GM12874 (cell line): ENCODE data around the gene CFAP210.

Experiments used
- TF ChIP-seq, protein P1 (sequence below): IDR thresholded peaks from 2 replicates; pipeline ENCODE4 v1.5.1; 2011; ENCODE audit warnings: low read depth, mild to moderate bottlenecking, control low read depth, low read length, moderate library complexity; ENCODE audit not compliant: insufficient read depth

CFAP210 gene, protein sequence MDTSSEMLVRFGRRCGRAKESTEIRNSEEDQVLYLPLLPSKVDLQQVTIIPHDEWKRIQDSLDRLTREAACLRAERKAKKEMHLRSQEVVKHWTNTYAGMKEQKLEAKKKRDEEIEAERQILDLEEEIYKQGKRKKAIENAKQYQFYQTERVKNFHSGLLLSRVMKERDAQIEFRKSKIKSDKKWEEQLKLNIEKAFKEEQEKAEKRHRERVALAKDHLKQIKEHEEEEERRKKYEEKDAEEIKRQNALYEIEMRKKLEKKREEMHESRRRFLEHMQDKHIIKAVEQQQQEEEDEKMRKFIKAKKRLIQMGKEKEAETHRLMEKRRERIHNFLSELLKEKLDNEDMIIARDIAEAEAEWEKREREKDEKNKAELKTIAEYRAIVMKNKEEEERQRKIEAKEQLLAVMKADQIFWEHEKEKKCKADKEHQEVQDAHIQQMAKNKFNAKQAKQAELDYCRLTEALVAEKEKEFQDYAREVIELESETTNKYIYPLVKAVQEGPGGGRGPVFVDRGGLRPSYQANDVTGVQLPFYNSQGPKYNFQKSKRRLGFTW

DNA sequence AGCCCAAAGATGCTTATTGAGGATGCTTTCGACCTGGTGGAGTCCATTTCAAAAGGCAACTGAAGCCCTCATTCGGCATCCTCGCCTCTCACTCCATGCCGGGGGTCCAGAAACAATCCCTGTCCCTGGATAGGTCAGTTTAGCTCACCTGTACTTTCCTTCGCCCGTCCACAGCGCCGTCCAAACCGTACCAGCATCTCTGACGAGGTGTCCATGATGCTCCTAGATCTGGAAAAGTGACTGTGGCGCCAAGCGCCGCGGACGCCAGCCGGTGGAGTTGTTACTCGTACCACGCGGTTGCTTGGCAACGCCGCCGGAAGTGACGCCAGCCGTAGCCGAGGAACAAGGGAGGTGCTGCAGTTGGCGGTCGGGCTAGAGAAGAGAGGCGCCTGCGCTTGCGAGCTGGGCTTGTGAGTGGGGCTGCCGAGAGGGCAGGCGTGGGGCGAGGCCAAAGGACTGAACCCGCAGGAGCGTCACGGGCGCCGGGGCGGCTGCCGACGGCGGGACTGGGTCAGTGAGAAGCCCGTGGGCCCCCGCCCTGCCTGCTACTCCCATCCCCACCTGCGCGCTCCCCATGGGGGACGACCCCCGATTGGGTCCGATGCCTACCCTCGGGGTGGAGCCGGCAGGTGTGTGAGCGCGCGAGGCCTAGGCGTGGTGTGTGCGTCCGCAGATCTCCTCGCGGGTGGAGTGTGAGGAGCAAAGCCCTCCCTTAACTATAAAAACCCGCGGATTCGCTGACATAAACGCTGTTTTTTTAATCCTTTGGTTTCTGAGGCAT lies at the start of gene CFAP210, which contains the start of gene PHOSPHO2:
Gene CFAP210, minus strand, starts transcription at position 293 of the 781 bp plus-strand sequence. Its CDS starts 78 bp downstream, at position 215.
Gene PHOSPHO2, plus strand, starts transcription at position 357 of the 781 bp plus-strand sequence. CDS start 6,503 bp downstream, outside the sequence.
- TF ChIP-seq, protein P1, sequence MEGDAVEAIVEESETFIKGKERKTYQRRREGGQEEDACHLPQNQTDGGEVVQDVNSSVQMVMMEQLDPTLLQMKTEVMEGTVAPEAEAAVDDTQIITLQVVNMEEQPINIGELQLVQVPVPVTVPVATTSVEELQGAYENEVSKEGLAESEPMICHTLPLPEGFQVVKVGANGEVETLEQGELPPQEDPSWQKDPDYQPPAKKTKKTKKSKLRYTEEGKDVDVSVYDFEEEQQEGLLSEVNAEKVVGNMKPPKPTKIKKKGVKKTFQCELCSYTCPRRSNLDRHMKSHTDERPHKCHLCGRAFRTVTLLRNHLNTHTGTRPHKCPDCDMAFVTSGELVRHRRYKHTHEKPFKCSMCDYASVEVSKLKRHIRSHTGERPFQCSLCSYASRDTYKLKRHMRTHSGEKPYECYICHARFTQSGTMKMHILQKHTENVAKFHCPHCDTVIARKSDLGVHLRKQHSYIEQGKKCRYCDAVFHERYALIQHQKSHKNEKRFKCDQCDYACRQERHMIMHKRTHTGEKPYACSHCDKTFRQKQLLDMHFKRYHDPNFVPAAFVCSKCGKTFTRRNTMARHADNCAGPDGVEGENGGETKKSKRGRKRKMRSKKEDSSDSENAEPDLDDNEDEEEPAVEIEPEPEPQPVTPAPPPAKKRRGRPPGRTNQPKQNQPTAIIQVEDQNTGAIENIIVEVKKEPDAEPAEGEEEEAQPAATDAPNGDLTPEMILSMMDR = no peak

DNA sequence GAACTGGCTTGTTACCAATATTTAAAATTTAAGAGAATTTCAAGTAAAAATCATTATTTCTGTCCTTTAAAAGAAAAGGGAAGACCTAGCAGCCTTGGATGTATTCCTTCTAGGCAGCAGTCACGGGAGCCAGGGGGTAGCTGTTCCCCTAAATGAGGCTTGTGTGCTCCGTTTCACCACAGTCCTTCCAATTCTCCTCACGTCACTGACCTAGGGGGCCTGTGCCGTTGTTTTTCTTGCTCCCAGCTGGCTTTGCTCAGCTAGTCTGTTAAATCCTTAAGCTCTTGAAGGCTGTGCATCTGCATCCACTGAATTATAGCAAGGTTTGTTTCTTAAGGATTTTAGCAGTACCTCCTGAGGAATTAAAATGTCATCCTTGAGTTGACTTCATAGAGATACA lies 49.3 kb upstream of the CFAP210 start:
- TF ChIP-seq, protein P1 = no peak

DNA sequence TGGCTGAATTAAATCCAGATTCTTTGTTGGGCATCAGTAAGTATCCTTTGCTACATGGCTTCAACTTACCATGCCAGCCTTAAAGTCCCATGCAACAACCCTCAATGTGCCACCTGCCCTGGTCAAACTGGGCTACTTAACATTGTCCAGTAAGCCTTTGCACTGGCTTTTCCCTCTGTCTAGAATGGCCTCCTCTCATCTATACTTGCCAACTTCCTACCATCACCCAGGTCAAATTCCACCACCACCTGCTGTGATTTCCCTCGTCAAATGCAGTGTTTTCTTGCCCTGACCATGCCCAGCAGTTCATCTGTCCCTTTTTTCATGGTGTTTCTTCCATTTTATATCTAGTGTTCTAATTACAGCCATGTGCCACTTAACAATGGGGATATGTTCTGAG lies 45.1 kb upstream of the CFAP210 start:
- TF ChIP-seq, protein P1 = no peak

DNA sequence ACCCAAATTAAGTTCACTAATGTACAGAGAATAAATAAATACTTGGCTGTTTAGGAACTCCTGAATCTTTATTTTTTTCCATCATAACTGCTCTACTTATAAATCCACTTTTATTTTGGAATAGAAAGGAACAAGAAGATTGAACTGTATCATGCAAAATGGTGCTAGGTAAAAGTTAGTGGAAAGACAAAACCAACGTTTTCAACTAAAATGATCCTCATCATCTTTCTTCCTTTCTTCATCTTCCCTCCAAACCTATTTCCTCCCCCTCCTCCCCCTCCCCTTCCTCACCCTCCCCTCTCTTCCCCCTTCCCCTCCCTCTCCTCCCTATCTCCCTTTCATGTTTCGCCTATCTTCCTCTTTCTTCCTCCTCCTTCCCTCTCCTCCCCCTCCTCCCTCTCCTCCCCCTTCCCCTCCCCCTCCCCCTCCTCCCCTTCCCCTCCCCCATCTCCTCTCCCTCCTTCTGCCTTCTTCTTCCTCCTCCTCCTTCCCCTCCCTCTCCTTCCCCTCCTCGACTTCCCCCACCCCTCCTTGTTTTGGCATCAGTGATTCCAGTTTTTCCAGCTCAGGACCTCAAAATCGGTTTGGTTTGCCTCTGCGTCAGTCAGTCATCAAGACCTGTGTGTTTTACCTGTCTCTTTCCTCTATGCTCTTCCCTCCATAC lies 44.5 kb upstream of the CFAP210 start:
- TF ChIP-seq, protein P1 = no peak

DNA sequence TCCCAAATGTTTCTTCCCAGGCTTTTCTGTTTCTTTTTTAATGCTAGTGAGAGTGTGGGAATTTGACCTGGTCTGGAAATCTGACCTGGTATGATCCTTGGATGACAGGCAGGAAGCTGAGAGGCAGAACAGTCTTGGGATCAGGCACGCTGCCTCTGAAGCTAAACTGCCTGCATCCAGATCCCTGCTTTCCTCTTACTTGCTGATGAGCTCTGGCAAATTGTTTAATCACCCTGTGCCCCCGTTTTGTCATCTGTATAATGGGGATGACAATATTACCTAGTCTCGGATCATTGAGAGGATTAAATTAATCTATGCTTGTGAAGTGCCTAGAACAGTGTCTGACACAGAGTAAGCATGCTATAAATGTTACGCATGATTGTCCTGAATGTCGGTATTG lies 42.7 kb upstream of the CFAP210 start:
- TF ChIP-seq, protein P1 = no peak

DNA sequence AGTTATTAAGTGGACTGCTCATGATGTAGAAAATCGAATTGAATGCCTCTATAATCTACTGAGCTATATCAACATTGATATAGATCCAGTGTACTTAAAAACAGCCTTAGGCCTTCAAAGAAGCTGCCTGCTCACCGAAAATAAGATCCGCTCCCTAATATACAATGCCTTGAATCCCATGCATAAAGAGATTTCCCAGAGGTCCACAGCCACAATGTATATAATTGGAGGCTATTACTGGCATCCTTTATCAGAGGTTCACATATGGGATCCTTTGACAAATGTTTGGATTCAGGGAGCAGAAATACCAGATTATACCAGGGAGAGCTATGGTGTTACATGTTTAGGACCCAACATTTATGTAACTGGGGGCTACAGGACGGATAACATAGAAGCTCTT lies 41.4 kb upstream of the CFAP210 start:
- TF ChIP-seq, protein P1 = no peak
